K562 (cell line): ENCODE data around the gene INTS13. TPM values are rescaled to one million over a fixed set of nuclear protein-coding genes. Genes with fewer than 3 reads are reported as not detected.

Experiments used
- ATAC-seq: fragments of 200-7000 bp; cut with Tn5 transposase; 3 replicates; pipeline ENCODE4 v1.9.1; 2020; ENCODE audit warnings: moderate library complexity
- BruUV-seq: library from RNA; stranded (reverse); fragments of 400-500 nt; replicated peaks from 2 replicates; lab custom pipeline; 2021; lab: Mats Ljungman, UMichigan
- CTCF ChIA-PET: fragments of 300-600 bp; formaldehyde crosslinking; extraction: SDS; loops from one replicate; lab custom pipeline; 2021; ENCODE audit warnings: low intra/inter-chr PET ratio; lab: Yijun Ruan, JAX
- POLR2A ChIA-PET: fragments of 300-600, 350-650 bp; sonication (Branson Sonifier 250); formaldehyde crosslinking; extraction: SDS; loops from one replicate; lab custom pipeline; 2021; ENCODE audit warnings: antibody characterized with exemption, inconsistent platforms; lab: Yijun Ruan, JAX
- DNase-seq, 4 experiments: peaks; one replicate each; pipeline versions ENCODE4 v3.0.0 to v3.0.0-alpha.2; 2011 to 2018; ENCODE audit warnings: low spot score in 3 of 4, mixed read lengths in 3 of 4; ENCODE audit errors: extremely low read depth in 1 of 4
- FAIRE-seq: peaks from 2 replicates; lab custom pipeline; 2011; peaks lifted over from hg19 to GRCh38; lab: Jason Lieb, UNC
- H2AFZ ChIP-seq: 2 replicates; pipeline ENCODE4 v1.6.0; 2011; ENCODE audit warnings: low read depth, low read length, control low read depth, inconsistent platforms
- H3K27ac ChIP-seq: fragments of 200-600 bp; 3 replicates; pipeline ENCODE4 v1.8.0; 2011; ENCODE audit warnings: low read depth, mild to moderate bottlenecking, control low read depth, inconsistent platforms, low read length, moderate library complexity, mixed read lengths; ENCODE audit errors: extremely low read depth
- H3K27me3 ChIP-seq, 2 experiments: fragments of 300-600 bp in 1 of 2; 2 replicates in 1 of 2; 3 replicates in 1 of 2; pipeline versions ENCODE4 v1.6.0 to v1.8.0; 2011; ENCODE audit warnings: inconsistent platforms in 2 of 2, low read length in 2 of 2, mild to moderate bottlenecking in 1 of 2, mixed read lengths in 1 of 2, moderate library complexity in 1 of 2; ENCODE audit not compliant: control insufficient read depth in 2 of 2, insufficient read depth in 2 of 2
- H3K36me3 ChIP-seq: fragments of 300-600 bp; 3 replicates; pipeline ENCODE4 v1.8.0; 2011; ENCODE audit warnings: mild to moderate bottlenecking, low read length, inconsistent platforms; ENCODE audit not compliant: control insufficient read depth, insufficient read depth
- H3K4me1 ChIP-seq, 2 experiments: fragments of 200-600 bp in 1 of 2; replicated peaks in 1 of 2; 2 replicates in 1 of 2; 3 replicates in 1 of 2; pipeline versions ENCODE4 v1.5.1 to v1.8.0; 2011; ENCODE audit warnings: inconsistent platforms in 2 of 2, low read length in 2 of 2, mild to moderate bottlenecking in 1 of 2, mixed read lengths in 1 of 2, moderate library complexity in 1 of 2; ENCODE audit not compliant: control insufficient read depth in 2 of 2, insufficient read depth in 2 of 2
- H3K4me2 ChIP-seq: 2 replicates; pipeline ENCODE4 v1.6.1; 2011; ENCODE audit warnings: low read length, control low read depth, inconsistent platforms, mixed read lengths; ENCODE audit not compliant: insufficient read depth
- H3K4me3 ChIP-seq: fragments of 200-600 bp; sonication (generic), shearing (Covaris generic); 2 replicates; pipeline ENCODE4 v1.5.1; 2016; ENCODE audit warnings: control low read depth, inconsistent platforms
- H3K79me2 ChIP-seq: fragments of 200-600 bp; 3 replicates; pipeline ENCODE4 v1.8.0; 2011; ENCODE audit warnings: low read length, inconsistent platforms; ENCODE audit not compliant: control insufficient read depth, insufficient read depth
- H3K9ac ChIP-seq, 2 experiments: 2 replicates each; pipeline versions ENCODE4 v1.6.0 to v1.6.1; 2011; ENCODE audit warnings: low read depth in 2 of 2, low read length in 2 of 2, control low read depth in 1 of 2, inconsistent platforms in 1 of 2, mild to moderate bottlenecking in 1 of 2, mixed read lengths in 1 of 2; ENCODE audit not compliant: insufficient read depth in 1 of 2
- H3K9me1 ChIP-seq: one replicate; pipeline ENCODE4 v1.6.0; 2011; ENCODE audit warnings: inconsistent platforms, mild to moderate bottlenecking, low read length, moderate library complexity; ENCODE audit not compliant: control insufficient read depth, insufficient read depth
- H3K9me3 ChIP-seq: replicated peaks from 2 replicates; pipeline ENCODE4 v1.5.1; 2011; ENCODE audit warnings: low read depth, low read length, inconsistent platforms; ENCODE audit not compliant: control insufficient read depth, insufficient read depth
- H4K20me1 ChIP-seq: replicated peaks from 2 replicates; pipeline ENCODE4 v1.6.1; 2011; ENCODE audit warnings: low read length, inconsistent platforms, mixed read lengths; ENCODE audit not compliant: control insufficient read depth, insufficient read depth
- CLOCK ChIP-seq: fragments of 250-450 bp; sonication (Bioruptor Pico); IDR thresholded peaks from 2 replicates; pipeline ENCODE4 v1.4.0; 2020; ENCODE audit warnings: mild to moderate bottlenecking, moderate library complexity, borderline replicate concordance
- GATA2 ChIP-seq: sonication (generic); formaldehyde crosslinking; IDR thresholded peaks from 2 replicates; pipeline ENCODE4 v1.4.0; 2020; ENCODE audit warnings: mild to moderate bottlenecking, missing genetic modification reagents
- MTF1 ChIP-seq: fragments of 250-450 bp; sonication (Bioruptor Pico); IDR thresholded peaks from 2 replicates; pipeline ENCODE4 v1.9.0; 2021; ENCODE audit warnings: moderate library complexity, mild to moderate bottlenecking, inconsistent platforms, borderline replicate concordance
- POLR3G ChIP-seq: IDR thresholded peaks from 2 replicates; pipeline ENCODE4 v1.6.1; 2011; ENCODE audit not compliant: insufficient read length, insufficient replicate concordance; ENCODE audit errors: extremely low read depth
- RFX7 ChIP-seq: fragments of 250-450 bp; sonication (Bioruptor Pico); IDR thresholded peaks from 2 replicates; pipeline ENCODE4 v1.5.1; 2021; ENCODE audit warnings: mild to moderate bottlenecking
- SMARCE1 ChIP-seq: fragments of 450-650 bp; IDR thresholded peaks from 2 replicates; pipeline ENCODE4 v1.7.1; 2016; ENCODE audit warnings: mild to moderate bottlenecking
- SRSF9 ChIP-seq: fragments of 200-400 bp; formaldehyde crosslinking; IDR thresholded peaks from 2 replicates; pipeline ENCODE4 v1.6.1; 2017; ENCODE audit warnings: low read depth, low read length, borderline replicate concordance
- THAP12 ChIP-seq: fragments of 250-450 bp; sonication (Bioruptor Pico); IDR thresholded peaks from 2 replicates; pipeline ENCODE4 v1.9.0; 2021; ENCODE audit warnings: mild to moderate bottlenecking, inconsistent platforms
- ZEB2 ChIP-seq: fragments of 450-650 bp; IDR thresholded peaks from 2 replicates; pipeline ENCODE4 v1.6.1; 2016
- ZFP36 ChIP-seq: fragments of 150-350 bp; IDR thresholded peaks from 2 replicates; pipeline ENCODE4 v1.6.1; 2018; ENCODE audit warnings: low read length, low read depth; ENCODE audit not compliant: partially characterized antibody
- ZNF197 ChIP-seq: fragments of 200-800 bp; sonication (Bioruptor generic); IDR thresholded peaks from 2 replicates; pipeline ENCODE4 v1.6.1; 2016; ENCODE audit warnings: low read depth, missing genetic modification characterization, missing compliant biosample characterization
- WGBS: fragments of 100-300 bp; shearing (Covaris generic); methylation state at CpG from one replicate; pipeline ENCODE4 v1.1.6; 2016; ENCODE audit warnings: low coverage, mixed read lengths; ENCODE audit not compliant: insufficient coverage; ENCODE audit errors: missing lambda C conversion rate; 5-methylcytosine and 5-hydroxymethylcytosine counted together
- in situ Hi-C: fragments of 300-500 bp; cut with MboI; formaldehyde crosslinking; loops from 4 replicates; pipeline ENCODE4 v1.15.0; 2018; ENCODE audit warnings: inconsistent platforms, mixed read lengths
- intact Hi-C: fragments of 100-400 bp; cut with micrococcal nuclease; formaldehyde crosslinking; loops from 2 replicates; pipeline ENCODE4 v1.14.2; 2022
- polyA plus RNA-seq, 8 experiments: library from polyadenylated mRNA; depleted of rRNA in 4 of 8; stranded (reverse) in 5 of 8; unstranded in 3 of 8; fragments of >200 nt; fragmentation: Nextera tagmentation in 2 of 8; fragmentation: Illumina TruSeq in 1 of 8; extraction: Ambion mirVana in 2 of 8; extraction: Trizol in 1 of 8; gene quantifications; 2 replicates each; pipeline versions ENCODE4 v1.2.1 to v1.2.3, GENCODE V29; 2011 to 2014; ENCODE audit warnings: inconsistent platforms in 1 of 8, missing spikeins in 1 of 8
- total RNA-seq, 7 experiments: library from RNA; depleted of rRNA in 6 of 7; stranded (reverse); fragments of >200 nt in 6 of 7; fragmentation: Illumina TruSeq in 2 of 7; extraction: Trizol in 2 of 7; gene quantifications; 2 replicates each; pipeline versions ENCODE4 v1.2.1 to v1.2.3, GENCODE V29; 2011 to 2021; ENCODE audit warnings: low replicate concordance in 1 of 7
- TF ChIP-seq, protein P1 (sequence below): fragments of 250-450 bp; sonication (Bioruptor Pico); IDR thresholded peaks from 2 replicates; pipeline ENCODE4 v1.5.0; 2021

INTS13 gene
- total and polyA plus RNA-seq, 9 of the 15 experiments (the other 6 are each of a cell fraction or from before 2014, with no cell fraction given): 48.3 to 91.8 (median 78.1) TPM

DNA sequence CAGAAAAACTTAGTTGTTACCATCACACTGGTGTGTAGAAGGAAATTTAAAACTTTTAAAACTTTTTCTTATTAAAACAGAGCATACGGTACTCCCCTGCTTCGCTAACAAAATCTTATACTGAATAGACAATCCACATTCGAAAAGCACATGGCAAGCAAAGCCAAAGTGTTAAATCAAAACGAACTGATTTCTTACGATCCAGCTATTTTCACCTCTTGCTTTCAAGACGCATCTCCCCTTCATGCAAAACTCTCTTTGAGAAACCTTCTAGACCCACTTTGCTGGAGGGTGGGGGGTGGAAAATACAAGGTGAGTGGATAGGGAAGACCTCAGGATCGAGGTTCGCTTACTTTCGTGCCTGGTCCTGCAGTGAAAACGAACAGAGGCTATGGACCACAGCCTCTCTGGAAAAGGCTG is 328 bp downstream of the INTS13 start (continued):
- 0 out of 2 replicates have a peak, but pooled peaks have one; percentile 54 for TF ChIP-seq THAP12 (CRISPR knock-in tag)

- H3K9me1 ChIP-seq: no peaks in the 10 kb centered on the region
- BruUV-seq: no TSS peak
- H3K4me2 ChIP-seq: peak overlapping the region; percentile 98
- ATAC-seq: no peak
- peak overlapping the region; percentile 95 for H3K27ac ChIP-seq
- WGBS: 0% methylated on average over 8 of the region's 8 CpGs
- intact Hi-C loops: loop anchor here (2.0 kb wide), 1 partner anchor 78 kb away; the partner anchor contains the start of gene TM7SF3
- H3K27me3 ChIP-seq: no peaks in the 10 kb centered on the region
- H4K20me1 ChIP-seq: 0 out of 2 replicates have a peak, but pooled peaks cover 5% of the 10 kb centered on the region
- in situ Hi-C loops: loop anchor here (5.0 kb wide), 1 partner anchor 76 kb away; the partner anchor contains the start of gene TM7SF3
- H3K9me3 ChIP-seq: no peaks in the 10 kb centered on the region
- H3K79me2 ChIP-seq: peaks cover 94% of the 10 kb centered on the region
- POLR2A ChIA-PET: interaction anchor here (0.9 to 1.2 kb wide), 2 partner anchors 10 to 32 kb away, joined by 3 read pairs; no protein-coding TSS in a partner anchor
- H3K4me3 ChIP-seq: peak overlapping the region; percentile 84
- CTCF ChIA-PET: no interaction called here
- peak; percentile 26 for FAIRE-seq
- H3K9ac ChIP-seq: peak overlapping the region in 1 of 2 experiments; percentile 94; a peak in 3 of 4 replicates
- peaks cover 35% of the 10 kb centered on the region for H3K36me3 ChIP-seq
- H3K4me1 ChIP-seq: peaks cover 0 to 20% of the 10 kb centered on the region in 2 experiments; a peak in 3 of 5 replicates
- peak overlapping the region; percentile 88 for H2AFZ ChIP-seq
- peak in 2 of 4 experiments; percentile 14 to 31 for DNase-seq
- TF ChIP-seq SMARCE1: peak; percentile 39; the same call in 1 of the 2 replicates
- no peak for TF ChIP-seq ZFP36
- peak; percentile 44; the same call in 1 of the 2 replicates for TF ChIP-seq GATA2 (CRISPR knock-in tag)
- no peak for TF ChIP-seq RFX7 (CRISPR knock-in tag)
- no peak for TF ChIP-seq SRSF9
- TF ChIP-seq, protein P1, sequence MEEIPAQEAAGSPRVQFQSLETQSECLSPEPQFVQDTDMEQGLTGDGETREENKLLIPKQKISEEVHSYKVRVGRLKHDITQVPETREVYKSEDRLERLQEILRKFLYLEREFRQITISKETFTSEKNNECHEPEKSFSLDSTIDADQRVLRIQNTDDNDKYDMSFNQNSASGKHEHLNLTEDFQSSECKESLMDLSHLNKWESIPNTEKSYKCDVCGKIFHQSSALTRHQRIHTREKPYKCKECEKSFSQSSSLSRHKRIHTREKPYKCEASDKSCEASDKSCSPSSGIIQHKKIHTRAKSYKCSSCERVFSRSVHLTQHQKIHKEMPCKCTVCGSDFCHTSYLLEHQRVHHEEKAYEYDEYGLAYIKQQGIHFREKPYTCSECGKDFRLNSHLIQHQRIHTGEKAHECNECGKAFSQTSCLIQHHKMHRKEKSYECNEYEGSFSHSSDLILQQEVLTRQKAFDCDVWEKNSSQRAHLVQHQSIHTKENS (CRISPR knock-in tag): no peak
- no peak for TF ChIP-seq ZEB2
- no peak for TF ChIP-seq CLOCK (CRISPR knock-in tag)
- no peak for TF ChIP-seq ZNF197
- no peak for TF ChIP-seq POLR3G
- no peak for TF ChIP-seq MTF1
Observed at GRCh38 chr12:26936559-26937442, 980 bp downstream of the INTS13 start.
